Measurements from ENCODE around the gene SALL4. TPM values are rescaled to one million over a fixed set of nuclear protein-coding genes. Genes with fewer than 3 reads are reported as not detected.

Gene SALL4
- total and polyA plus RNA-seq, 12 donors = 0.07 to 1.3 (median 0.34) TPM; not detected in 1

DNA sequence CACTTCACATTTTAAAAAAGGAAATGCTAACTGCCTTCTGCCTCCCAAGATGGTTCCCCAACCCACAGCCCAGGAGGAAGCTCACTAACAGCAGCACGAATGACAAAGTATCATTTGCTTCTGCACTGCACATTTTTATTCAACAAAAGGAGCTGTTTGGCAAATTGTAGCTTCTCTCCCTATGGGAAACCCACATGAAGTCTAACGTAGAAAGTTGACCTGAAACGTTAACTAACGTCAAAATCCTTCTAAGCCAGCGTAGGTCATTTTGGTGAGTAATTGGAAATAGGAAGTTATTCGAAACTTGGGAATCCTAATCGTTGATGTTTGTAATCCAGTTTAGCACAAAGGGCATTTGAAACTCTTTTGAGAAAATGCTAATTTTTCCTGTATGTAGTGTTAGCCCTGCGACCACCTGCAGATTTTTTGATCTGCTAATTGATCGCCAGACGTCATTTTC lies 2.9 kb downstream of the SALL4 start:
- no peaks in the 10 kb centered on the region for H3K36me3 ChIP-seq (replicated peaks in 1 of 2)
- intact Hi-C loops (cut with DNase I) = no loop called here
- no peaks in the 10 kb centered on the region for H3K9me3 ChIP-seq (replicated peaks in 1 of 3)
- no peak overlapping the region for H3K4me3 ChIP-seq
- H3K27ac ChIP-seq = no peak overlapping the region
- H3K4me1 ChIP-seq (replicated peaks in 1 of 2) = peaks cover 11 to 16% of the 10 kb centered on the region in 2 donors
- H3K27me3 ChIP-seq = peaks cover 35% of the 10 kb centered on the region
- 16 to 20% (median 18%) methylated on average over 10 of the region's 10 CpGs for WGBS, 4 donors
- DNase-seq = no peak
- no peak for TF ChIP-seq POLR2A (IDR thresholded peaks at IDR 0.05)
- TF ChIP-seq, protein P1, sequence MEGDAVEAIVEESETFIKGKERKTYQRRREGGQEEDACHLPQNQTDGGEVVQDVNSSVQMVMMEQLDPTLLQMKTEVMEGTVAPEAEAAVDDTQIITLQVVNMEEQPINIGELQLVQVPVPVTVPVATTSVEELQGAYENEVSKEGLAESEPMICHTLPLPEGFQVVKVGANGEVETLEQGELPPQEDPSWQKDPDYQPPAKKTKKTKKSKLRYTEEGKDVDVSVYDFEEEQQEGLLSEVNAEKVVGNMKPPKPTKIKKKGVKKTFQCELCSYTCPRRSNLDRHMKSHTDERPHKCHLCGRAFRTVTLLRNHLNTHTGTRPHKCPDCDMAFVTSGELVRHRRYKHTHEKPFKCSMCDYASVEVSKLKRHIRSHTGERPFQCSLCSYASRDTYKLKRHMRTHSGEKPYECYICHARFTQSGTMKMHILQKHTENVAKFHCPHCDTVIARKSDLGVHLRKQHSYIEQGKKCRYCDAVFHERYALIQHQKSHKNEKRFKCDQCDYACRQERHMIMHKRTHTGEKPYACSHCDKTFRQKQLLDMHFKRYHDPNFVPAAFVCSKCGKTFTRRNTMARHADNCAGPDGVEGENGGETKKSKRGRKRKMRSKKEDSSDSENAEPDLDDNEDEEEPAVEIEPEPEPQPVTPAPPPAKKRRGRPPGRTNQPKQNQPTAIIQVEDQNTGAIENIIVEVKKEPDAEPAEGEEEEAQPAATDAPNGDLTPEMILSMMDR (IDR thresholded peaks at IDR 0.05) = no peak

DNA sequence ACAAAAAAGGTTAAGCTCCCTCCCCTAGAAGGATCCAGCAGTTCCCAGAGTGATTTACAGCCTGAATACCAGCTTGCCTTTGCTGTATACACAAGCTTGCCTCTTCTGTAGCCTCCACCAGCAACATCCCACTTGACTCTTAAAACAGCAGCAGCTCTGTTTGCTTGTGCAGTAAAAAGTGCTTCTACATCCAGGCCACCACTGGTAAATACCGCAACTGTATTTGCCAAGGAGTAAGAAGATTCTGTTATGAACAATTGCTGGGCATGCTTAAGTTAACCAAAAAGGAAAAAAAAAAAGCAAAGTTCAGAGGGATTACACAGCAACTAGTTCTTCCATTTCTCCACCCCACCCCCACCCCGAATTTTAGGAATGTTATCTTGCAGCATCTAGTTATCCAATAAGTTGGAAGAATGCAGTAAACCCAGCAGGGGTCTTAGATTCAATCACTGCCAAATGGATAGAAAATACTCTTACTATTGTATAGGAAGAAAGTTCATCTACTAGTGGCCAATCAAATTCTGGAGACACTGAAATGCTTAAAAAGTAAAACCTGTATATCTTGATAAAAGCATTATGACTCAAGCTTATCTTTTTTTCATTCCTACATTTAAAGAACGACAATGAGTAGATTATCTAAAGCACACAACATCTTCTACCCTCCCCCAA lies 4.8 kb downstream of the SALL4 start:
- Histone ChIP-seq H3K27me3 (peaks cover 35% of the 10 kb centered on the region), H3K4me1 (replicated peaks in 1 of 2) (peaks cover 11 to 16% of the 10 kb centered on the region in 2 donors), H3K9me3 (replicated peaks in 1 of 3) (no peaks in the 10 kb centered on the region), H3K4me3 (no peak overlapping the region), H3K27ac (no peak overlapping the region), H3K36me3 (replicated peaks in 1 of 2) (no peaks in the 10 kb centered on the region)
- TF ChIP-seq, protein P1 (IDR thresholded peaks at IDR 0.05) = no peak
- no peak for DNase-seq
- intact Hi-C loops (cut with DNase I) = no loop called here
- 41 to 51% (median 46%) methylated on average over 3 of the region's 3 CpGs for WGBS, 4 donors

DNA sequence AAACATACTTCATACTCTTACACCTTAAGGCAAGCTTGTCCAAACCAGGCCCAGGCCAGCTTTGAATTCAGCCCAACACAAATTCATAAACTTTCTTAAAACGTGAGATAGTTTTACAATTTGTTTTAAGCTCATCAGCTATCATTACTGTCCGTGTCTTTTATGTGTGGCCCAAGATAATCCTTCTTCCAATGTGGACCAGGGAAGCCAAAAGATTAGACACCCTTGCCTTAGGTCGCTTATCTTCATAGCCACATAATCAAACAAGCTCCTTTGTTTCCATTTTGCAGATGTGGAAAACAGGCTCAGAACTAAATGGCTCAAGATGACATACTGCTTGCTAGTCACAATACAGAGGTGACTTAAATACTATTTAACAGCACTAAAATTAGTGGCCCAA lies 6.0 kb downstream of the SALL4 start:
- Histone ChIP-seq H3K27ac (no peak overlapping the region), H3K36me3 (replicated peaks in 1 of 2) (no peaks in the 10 kb centered on the region), H3K9me3 (replicated peaks in 1 of 3) (no peaks in the 10 kb centered on the region), H3K4me1 (replicated peaks in 1 of 2) (peaks cover 10 to 13% of the 10 kb centered on the region in 2 donors), H3K27me3 (peaks cover 26% of the 10 kb centered on the region), H3K4me3 (no peak overlapping the region)
- TF ChIP-seq, protein P1 (IDR thresholded peaks at IDR 0.05) = no peak
- no peak for TF ChIP-seq POLR2A (IDR thresholded peaks at IDR 0.05)
- WGBS, 4 donors = 81 to 93% (median 90%) methylated on average over 3 of the region's 3 CpGs
- intact Hi-C loops (cut with DNase I) = no loop called here
- DNase-seq = no peak

DNA sequence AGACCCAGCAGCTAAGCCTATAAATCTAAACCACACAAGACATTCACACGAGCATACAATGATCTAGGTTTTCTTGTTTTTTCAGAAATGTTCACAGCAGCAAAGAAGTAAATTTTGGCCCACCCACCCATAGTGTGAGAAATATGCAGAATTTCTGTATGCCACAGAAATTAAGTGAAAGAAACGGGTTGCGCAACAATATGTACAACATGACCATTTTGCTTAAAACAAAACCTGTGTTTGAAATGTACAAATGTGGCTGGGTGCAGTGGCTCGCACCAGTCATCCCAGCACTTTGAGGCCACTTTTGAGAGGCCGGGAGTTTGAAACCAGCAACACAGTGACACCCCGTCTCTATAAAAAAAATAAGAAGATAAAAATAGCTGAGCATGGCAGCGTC lies 9.4 kb downstream of the SALL4 start:
- Histone ChIP-seq H3K36me3 (replicated peaks in 1 of 2) (no peaks in the 10 kb centered on the region), H3K27me3 (no peaks in the 10 kb centered on the region), H3K27ac (no peak overlapping the region), H3K4me3 (no peak overlapping the region), H3K9me3 (replicated peaks in 1 of 3) (no peaks in the 10 kb centered on the region), H3K4me1 (replicated peaks in 1 of 2) (no peaks in the 10 kb centered on the region)
- TF ChIP-seq, protein P1 (IDR thresholded peaks at IDR 0.05) = no peak
- TF ChIP-seq POLR2A (IDR thresholded peaks at IDR 0.05) = no peak
- intact Hi-C loops (cut with DNase I) = no loop called here
- no peak for DNase-seq
- WGBS, 4 donors = 80 to 87% (median 84%) methylated on average over 7 of the region's 7 CpGs

Measured in adrenal gland (tissue), 12 donors.